Astrocyte (in vitro differentiated cells and primary cell): ENCODE measurements around the gene ATP6V0D1. TPM values are rescaled to one million over a fixed set of nuclear protein-coding genes. Genes with fewer than 3 reads are reported as not detected.
A peak's percentile ranks its signal among the peaks of the same experiment; 100 is the strongest.

Experiments used
- DNase-seq: peaks from one replicate; pipeline ENCODE4 v3.0.0-alpha.2; 2010; ENCODE audit warnings: low read depth
- FAIRE-seq: peaks from 2 replicates; lab custom pipeline; 2011; peaks lifted over from hg19 to GRCh38; lab: Jason Lieb, UNC
- H2AFZ ChIP-seq: 2 replicates; pipeline ENCODE4 v1.6.0; 2012; ENCODE audit warnings: low read depth, low read length, inconsistent platforms
- H3K27ac ChIP-seq: 2 replicates; pipeline ENCODE4 v1.5.1; 2011; ENCODE audit warnings: low read depth, low read length, inconsistent platforms
- H3K27me3 ChIP-seq: 2 replicates; pipeline ENCODE4 v1.6.0; 2011; ENCODE audit warnings: low read length, inconsistent platforms; ENCODE audit not compliant: insufficient read depth
- H3K36me3 ChIP-seq: 2 replicates; pipeline ENCODE4 v1.5.1; 2011; ENCODE audit warnings: low read length, inconsistent platforms; ENCODE audit not compliant: insufficient read depth
- H3K4me1 ChIP-seq: 2 replicates; pipeline ENCODE4 v1.5.1; 2011; ENCODE audit warnings: low read length, inconsistent platforms; ENCODE audit not compliant: insufficient read depth
- H3K4me2 ChIP-seq: 2 replicates; pipeline ENCODE4 v1.6.0; 2012; ENCODE audit warnings: low read length, inconsistent platforms
- H3K4me3 ChIP-seq: 2 replicates; pipeline ENCODE4 v1.5.1; 2011; ENCODE audit warnings: low read depth, mild to moderate bottlenecking, low read length, inconsistent platforms; ENCODE audit not compliant: insufficient read depth
- H3K79me2 ChIP-seq: 2 replicates; pipeline ENCODE4 v1.6.0; 2012; ENCODE audit warnings: mild to moderate bottlenecking, low read length, inconsistent platforms; ENCODE audit not compliant: insufficient read depth
- H3K9ac ChIP-seq: 2 replicates; pipeline ENCODE4 v1.6.0; 2012; ENCODE audit warnings: mild to moderate bottlenecking, low read length, inconsistent platforms
- H3K9me3 ChIP-seq: 2 replicates; pipeline ENCODE4 v1.5.1; 2012; ENCODE audit warnings: low read depth, mild to moderate bottlenecking, low read length, inconsistent platforms; ENCODE audit not compliant: insufficient read depth
- H4K20me1 ChIP-seq: 2 replicates; pipeline ENCODE4 v1.6.0; 2012; ENCODE audit warnings: low read length, inconsistent platforms; ENCODE audit not compliant: insufficient read depth
- H3K27ac Mint-ChIP-seq: one replicate; pipeline ENCODE4 v1.8.0; 2021; ENCODE audit warnings: mild to moderate bottlenecking, mixed read lengths; ENCODE audit not compliant: unreplicated experiment
- H3K27me3 Mint-ChIP-seq: one replicate; pipeline ENCODE4 v1.8.0; 2021; ENCODE audit warnings: low read depth, mixed read lengths; ENCODE audit not compliant: unreplicated experiment
- H3K36me3 Mint-ChIP-seq: one replicate; pipeline ENCODE4 v1.8.0; 2021; ENCODE audit warnings: low read depth, mixed read lengths; ENCODE audit not compliant: unreplicated experiment
- H3K4me1 Mint-ChIP-seq: one replicate; pipeline ENCODE4 v1.8.0; 2021; ENCODE audit warnings: low read depth, mixed read lengths; ENCODE audit not compliant: unreplicated experiment
- H3K4me3 Mint-ChIP-seq: one replicate; pipeline ENCODE4 v1.8.0; 2021; ENCODE audit warnings: mild to moderate bottlenecking, moderate library complexity, mixed read lengths; ENCODE audit not compliant: unreplicated experiment
- H3K9me3 Mint-ChIP-seq: one replicate; pipeline ENCODE4 v1.8.0; 2021; ENCODE audit warnings: mild to moderate bottlenecking, mixed read lengths; ENCODE audit not compliant: unreplicated experiment
- CTCF ChIP-seq: IDR thresholded peaks from 2 replicates; pipeline ENCODE4 v1.5.1; 2011; ENCODE audit warnings: low read depth, mild to moderate bottlenecking, inconsistent platforms, low read length, moderate library complexity; ENCODE audit not compliant: insufficient read depth
- EZH2 ChIP-seq: IDR thresholded peaks from 2 replicates; pipeline ENCODE4 v1.6.1; 2012; ENCODE audit warnings: mild to moderate bottlenecking, low read length, inconsistent platforms; ENCODE audit not compliant: insufficient read depth
- total RNA-seq: library from RNA; stranded (reverse); gene quantifications from 2 replicates; pipeline ENCODE4 v1.2.1, GENCODE V29; 2021

The ATP6V0D1 gene
- total RNA-seq, 1 donor from 2014 or later: 114 TPM

DNA sequence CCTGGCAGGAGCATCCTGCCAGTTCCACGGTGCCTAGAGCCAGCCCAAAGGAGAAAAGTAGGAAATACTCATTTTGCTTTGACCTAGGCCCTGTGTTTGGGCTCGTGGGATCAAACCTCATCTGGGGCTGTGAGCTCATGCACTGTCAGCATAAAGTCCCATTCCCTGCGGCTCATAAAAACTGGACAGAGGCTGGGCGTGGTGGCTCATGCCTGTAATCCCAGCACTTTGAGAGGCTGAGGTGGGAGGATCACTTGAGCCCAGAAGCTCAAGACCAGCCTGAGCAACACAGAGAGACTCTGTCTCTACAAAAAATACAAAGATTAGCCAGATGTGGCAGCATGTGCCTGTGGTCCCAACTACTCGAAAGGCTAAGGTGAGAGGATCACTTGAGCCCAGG is 17.9 kb downstream of the ATP6V0D1 start:
- FAIRE-seq (no peak), DNase-seq (no peak)
- H3K4me1 ChIP-seq: peaks cover 14% of the 10 kb centered on the region
- no peak overlapping the region for H3K4me2 ChIP-seq
- no peak overlapping the region for H3K4me3 ChIP-seq
- H3K36me3 ChIP-seq: no peaks in the 10 kb centered on the region
- no peaks in the 10 kb centered on the region for H3K9me3 Mint-ChIP-seq
- no peak overlapping the region for H3K4me3 Mint-ChIP-seq
- H4K20me1 ChIP-seq: peaks cover 100% of the 10 kb centered on the region
- H3K27me3 Mint-ChIP-seq: no peaks in the 10 kb centered on the region
- no peaks in the 10 kb centered on the region for H3K9me3 ChIP-seq
- H3K79me2 ChIP-seq: peaks cover 92% of the 10 kb centered on the region
- peaks cover 17% of the 10 kb centered on the region for H3K4me1 Mint-ChIP-seq
- H3K9ac ChIP-seq: no peak overlapping the region
- no peak overlapping the region for H3K27ac ChIP-seq
- H3K27me3 ChIP-seq: no peaks in the 10 kb centered on the region
- H2AFZ ChIP-seq: no peak overlapping the region
- peaks cover 3% of the 10 kb centered on the region for H3K36me3 Mint-ChIP-seq
- no peak for TF ChIP-seq EZH2
- TF ChIP-seq CTCF: no peak
- peak overlapping the region; percentile 41 for H3K27ac Mint-ChIP-seq

DNA sequence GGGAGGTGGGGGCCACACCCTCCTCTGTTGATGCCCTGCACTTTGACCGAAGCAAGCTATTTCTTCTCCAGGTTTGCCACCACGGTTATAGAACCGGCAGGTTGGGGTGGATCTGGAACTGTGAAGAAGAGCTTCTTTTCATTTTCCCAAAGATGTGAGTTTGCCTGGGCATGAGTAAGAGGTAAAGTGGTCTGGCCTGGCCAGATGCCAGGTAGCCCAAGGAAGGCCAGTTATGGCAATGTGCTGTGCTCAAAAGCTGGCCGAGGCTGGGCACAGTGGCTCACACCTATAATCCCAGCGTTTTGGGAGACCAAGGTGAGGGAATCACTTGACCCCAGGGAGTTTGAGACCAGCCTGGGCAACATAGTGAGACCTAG is 18.7 kb downstream of the ATP6V0D1 start:
- Mint-ChIP-seq H3K27me3 (no peaks in the 10 kb centered on the region), H3K36me3 (peaks cover 2% of the 10 kb centered on the region), H3K9me3 (no peaks in the 10 kb centered on the region), H3K4me3 (no peak overlapping the region), H3K27ac (no peak overlapping the region), H3K4me1 (peaks cover 18% of the 10 kb centered on the region)
- Histone ChIP-seq H3K9me3 (no peaks in the 10 kb centered on the region), H3K79me2 (peaks cover 93% of the 10 kb centered on the region), H3K4me2 (no peak overlapping the region), H3K36me3 (no peaks in the 10 kb centered on the region), H3K4me1 (peaks cover 14% of the 10 kb centered on the region), H2AFZ (no peak overlapping the region), H3K4me3 (no peak overlapping the region), H3K27me3 (no peaks in the 10 kb centered on the region), H3K9ac (no peak overlapping the region), H3K27ac (no peak overlapping the region), H4K20me1 (peaks cover 100% of the 10 kb centered on the region)
- no peak for DNase-seq
- no peak for FAIRE-seq
- TF ChIP-seq EZH2: no peak
- TF ChIP-seq CTCF: no peak

DNA sequence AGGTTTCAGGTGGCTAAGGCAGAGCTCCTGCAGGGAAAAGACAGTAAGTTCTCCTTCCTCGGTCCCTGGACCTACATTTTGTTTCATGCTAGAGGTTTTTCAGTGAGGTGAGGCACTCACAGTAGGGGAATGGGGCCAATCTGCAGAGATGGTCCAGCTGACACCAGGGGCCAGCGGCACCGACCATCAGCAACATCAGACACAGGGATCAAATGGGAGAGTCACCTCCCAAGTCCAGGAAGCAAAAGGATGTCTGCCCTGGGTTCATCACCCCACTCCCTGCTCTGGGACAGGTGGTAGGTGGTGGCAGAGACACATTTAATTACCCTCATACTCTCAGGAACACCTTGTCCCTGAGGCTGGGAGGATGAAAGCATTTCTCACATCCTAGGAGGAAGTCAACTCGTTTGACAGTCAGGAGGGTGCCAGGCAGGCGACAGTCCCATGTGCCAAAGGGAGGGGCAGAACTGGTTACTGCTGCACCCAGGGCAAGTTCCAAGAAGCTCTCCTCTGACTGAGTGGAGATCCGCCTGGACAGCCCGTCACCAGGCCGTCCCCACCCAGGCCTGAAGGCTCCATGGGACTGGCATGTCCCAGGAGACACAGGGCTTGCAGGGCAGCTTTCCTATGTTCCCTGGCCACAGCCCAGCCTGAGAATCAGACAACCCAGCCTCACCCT is 19.2 kb downstream of the ATP6V0D1 start:
- H3K4me3 ChIP-seq: no peak overlapping the region
- Mint-ChIP-seq H3K4me1 (peaks cover 22% of the 10 kb centered on the region), H3K36me3 (peaks cover 2% of the 10 kb centered on the region), H3K9me3 (no peaks in the 10 kb centered on the region), H3K27me3 (no peaks in the 10 kb centered on the region), H3K4me3 (no peak overlapping the region), H3K27ac (no peak overlapping the region)
- no peak overlapping the region for H3K9ac ChIP-seq
- no peak overlapping the region for H3K4me2 ChIP-seq
- no peak overlapping the region for H2AFZ ChIP-seq
- FAIRE-seq: no peak
- H3K36me3 ChIP-seq: no peaks in the 10 kb centered on the region
- no peak for DNase-seq
- TF ChIP-seq CTCF: no peak
- no peak for TF ChIP-seq EZH2
- H3K27ac ChIP-seq: no peak overlapping the region
- peaks cover 14% of the 10 kb centered on the region for H3K4me1 ChIP-seq
- H3K79me2 ChIP-seq: peaks cover 95% of the 10 kb centered on the region
- H4K20me1 ChIP-seq: peaks cover 100% of the 10 kb centered on the region
- H3K9me3 ChIP-seq: no peaks in the 10 kb centered on the region
- no peaks in the 10 kb centered on the region for H3K27me3 ChIP-seq
